Body of pancreas (tissue), 4 donors: Measurements from ENCODE around the gene VWF. TPM values are rescaled to one million over a fixed set of nuclear protein-coding genes. Genes with fewer than 3 reads are reported as not detected.

ENCODE experiments used
- ATAC-seq: fragments of 150-250 bp; one replicate; pipeline ENCODE4 v1.9.1; 2016
- DNase-seq, 4 donors: peaks; one replicate each; pipeline ENCODE4 v3.0.0-alpha.2; 2019
- H3K27ac ChIP-seq, 4 donors: fragments of 200-600 bp; sonication (generic); 1 replicate in 3 of 4; 2 replicates in 1 of 4; pipeline versions ENCODE4 v1.5.1 to v1.6.1; 2016 to 2019; ENCODE audit warnings: mild to moderate bottlenecking in 1 of 4, mixed read lengths in 1 of 4, moderate library complexity in 1 of 4
- H3K27me3 ChIP-seq, 2 donors: fragments of 200-600 bp; sonication (generic); one replicate each; pipeline ENCODE4 v1.6.0; 2016; ENCODE audit warnings: mild to moderate bottlenecking in 1 of 2
- H3K36me3 ChIP-seq, 2 donors: fragments of 200-600 bp; sonication (generic); replicated peaks in 1 of 2; 2 replicates each; pipeline ENCODE4 v1.5.1; 2016; ENCODE audit warnings: low read depth in 2 of 2; ENCODE audit not compliant: insufficient read depth in 1 of 2
- H3K4me1 ChIP-seq: fragments of 200-600 bp; sonication (generic); one replicate; pipeline ENCODE4 v1.6.0; 2016
- H3K4me3 ChIP-seq, 2 donors: fragments of 200-600 bp; sonication (generic); 1 replicate in 1 of 2; 2 replicates in 1 of 2; pipeline ENCODE4 v1.5.1; 2016 to 2019
- H3K9me3 ChIP-seq, 3 donors: fragments of 200-600 bp; sonication (generic); 1 replicate in 2 of 3; 2 replicates in 1 of 3; pipeline ENCODE4 v1.5.1; 2016
- CTCF ChIP-seq, 7 experiments: fragments of 450-650 bp in 4 of 7; fragments of 200-600 bp in 3 of 7; sonication (generic) in 3 of 7; IDR thresholded peaks; one replicate each; pipeline ENCODE4 v1.5.1; 2016 to 2019; ENCODE audit warnings: antibody characterized with exemption in 7 of 7
- POLR2A ChIP-seq, 3 donors: fragments of 450-650 bp; IDR thresholded peaks; one replicate each; pipeline ENCODE4 v1.6.1; 2016; ENCODE audit warnings: antibody characterized with exemption in 3 of 3, mild to moderate bottlenecking in 2 of 3
- WGBS, 2 donors: methylation state at CpG; one replicate each; pipeline ENCODE4 v1.1.5; 2017; 5-methylcytosine and 5-hydroxymethylcytosine counted together
- intact Hi-C: fragments of 100-400 bp; cut with DNase I; formaldehyde crosslinking; loops from one replicate; pipeline ENCODE4 v1.15.1; 2023
- small RNA-seq: library from RNA; depleted of rRNA; stranded (forward); fragments of <200 nt; gene quantifications from one replicate; pipeline ENCODE3, GENCODE V24; 2016
- total RNA-seq, 2 donors: library from RNA; depleted of rRNA; stranded (reverse); fragments of >200 nt; gene quantifications; one replicate each; pipeline ENCODE4 v1.1.0, GENCODE V29; 2016

The VWF gene
- total RNA-seq, 2 donors from 2014 or later = 76.1 to 78.1 TPM

DNA sequence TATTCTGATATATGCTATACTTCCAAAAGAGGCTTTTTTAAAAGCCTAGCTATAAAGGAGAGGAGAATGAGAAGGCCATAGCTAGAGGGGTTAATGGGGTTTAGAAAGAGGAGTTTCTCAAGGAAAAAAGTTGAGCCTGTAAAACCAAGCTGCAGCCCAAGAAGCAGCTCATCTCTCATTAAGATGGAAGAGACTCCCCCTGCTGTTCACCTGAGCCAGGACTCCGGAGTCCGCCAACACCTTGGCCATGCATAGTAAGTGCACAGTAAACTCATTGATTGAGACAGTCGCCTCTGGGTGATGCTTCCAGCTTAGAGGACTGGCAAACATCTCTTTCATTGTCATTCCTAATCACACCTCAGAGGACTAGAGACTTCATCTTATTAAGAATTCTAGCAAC lies 225.6 kb downstream of the VWF start:
- intact Hi-C loops = no loop called here
- Histone ChIP-seq H3K9me3 (no peaks in the 10 kb centered on the region), H3K27me3 (no peaks in the 10 kb centered on the region), H3K27ac (no peak overlapping the region), H3K4me3 (no peak overlapping the region), H3K36me3 (no peaks in the 10 kb centered on the region), H3K4me1 (no peaks in the 10 kb centered on the region)
- ATAC-seq (no peak), DNase-seq (no peak)
- no peak for TF ChIP-seq POLR2A (IDR thresholded peaks at IDR 0.05)
- TF ChIP-seq CTCF (IDR thresholded peaks at IDR 0.05) = no peak
- WGBS, 2 donors = 55 to 67% methylated on average over 3 of the region's 3 CpGs

Small RNAs within 50 kb of the gene (small RNA-seq; reads per million reads assigned to genes)
- not detected for gene RN7SL69P

Other genes with a start within 250 kb of the VWF start
- 1 to 10 TPM; 2.1 to 4.3 TPM for gene ANO2, start 179.4 kb downstream of the VWF start, total RNA-seq
- 10 to 100 TPM; 66.6 to 91.3 TPM for gene CD9, start 75.7 kb upstream of the VWF start, total RNA-seq
- gene PLEKHG6, start 186.0 kb upstream of the VWF start, total RNA-seq = 10 to 100 TPM in 1 of 2 donors, 1 to 10 TPM in 1; 7.0 to 16.2 TPM
- gene TNFRSF1A, start 217.4 kb upstream of the VWF start, total RNA-seq = 10 to 100 TPM; 54.5 to 92.0 TPM